Hematopoietic multipotent progenitor cell (in vitro differentiated cells): Measurements from ENCODE around the gene ARHGAP1. TPM values are rescaled to one million over a fixed set of nuclear protein-coding genes. Genes with fewer than 3 reads are reported as not detected.

Source experiments
- DNase-seq, 3 donors: peaks; one replicate each; pipeline ENCODE4 v3.0.0-alpha.2; 2011 to 2015; ENCODE audit warnings: low read depth in 2 of 3, low spot score in 2 of 3
- total RNA-seq: library from RNA; depleted of rRNA; stranded (reverse); fragments of >200 nt; gene quantifications from one replicate; pipeline ENCODE4 v1.2.3, GENCODE V29; 2012

Gene ARHGAP1
- total RNA-seq, result 50.4 TPM

DNA sequence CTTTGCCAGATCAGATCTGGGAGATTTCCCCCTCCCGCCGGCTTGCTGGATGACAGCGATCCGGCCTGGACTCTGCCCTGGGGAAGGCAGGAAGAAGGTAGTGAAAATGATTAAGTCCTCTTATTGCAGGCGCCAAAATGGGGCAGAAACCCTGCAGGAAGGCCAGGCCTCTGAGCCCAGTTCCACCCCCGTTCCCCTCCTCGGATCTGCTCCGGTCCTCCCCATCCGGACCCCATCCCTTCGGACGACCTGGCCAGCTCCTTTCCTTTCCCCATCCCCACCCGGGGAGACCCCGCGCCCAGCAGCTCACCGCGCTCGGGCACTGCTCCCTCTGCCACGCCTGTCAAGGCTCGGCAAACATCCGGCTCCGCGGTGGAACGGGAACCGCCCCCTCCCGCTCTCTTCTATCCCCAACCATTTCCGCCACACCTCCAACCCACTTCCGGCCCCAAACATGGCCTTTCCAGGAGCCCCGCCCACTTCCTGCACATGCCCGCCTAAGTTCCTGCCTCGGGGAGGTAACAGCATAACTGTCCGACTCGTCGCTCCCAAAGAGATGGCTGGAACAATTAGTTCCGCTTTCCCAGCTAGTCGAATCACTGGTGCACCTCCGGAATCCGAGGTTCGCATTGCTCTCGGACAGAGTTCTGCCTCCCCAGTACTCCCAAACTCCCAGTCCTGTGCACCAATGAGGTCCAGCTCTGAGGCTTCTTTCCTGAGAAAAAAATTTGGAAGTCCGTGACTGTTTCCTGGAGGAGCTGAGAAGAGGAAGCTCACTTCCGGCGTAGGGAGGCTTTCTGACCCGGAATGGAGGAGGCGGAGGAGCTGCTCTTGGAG, at the start of gene ARHGAP1, which contains the start of gene ZNF408:
Gene ARHGAP1, minus strand, starts transcription at position 379 of the 837 bp plus-strand sequence. CDS start 4,512 bp downstream, outside the sequence.
Gene ZNF408, plus strand, starts transcription at position 791 of the 837 bp plus-strand sequence. Its CDS starts 17 bp downstream, at position 808.
- DNase-seq, result peak; percentile 93 to 100 (median 99)

- DNase-seq, result no peak
These were observed 46.7 kb upstream of the ARHGAP1 start for GRCh38 chr11:46747150-46747549.

DNA sequence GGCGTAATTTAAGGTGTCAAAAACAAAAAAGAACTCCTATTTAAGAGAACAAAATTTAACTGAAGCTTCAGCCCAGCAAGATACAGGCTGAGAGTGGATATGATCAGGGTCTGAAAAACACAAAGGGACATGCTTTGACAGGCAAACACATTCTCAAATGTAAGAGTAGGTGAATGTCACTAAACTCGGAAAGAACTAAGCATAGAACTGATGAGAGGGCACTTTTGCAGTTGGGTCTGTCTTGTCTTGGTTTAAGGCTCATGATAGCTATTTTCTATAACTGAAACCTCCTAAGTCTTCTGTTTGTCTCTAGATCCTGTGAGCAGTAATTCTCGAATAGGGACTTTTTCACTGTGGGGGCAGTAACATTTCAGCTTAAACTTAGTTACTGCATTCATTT, 45.6 kb upstream of the ARHGAP1 start:
- DNase-seq, result no peak

DNA sequence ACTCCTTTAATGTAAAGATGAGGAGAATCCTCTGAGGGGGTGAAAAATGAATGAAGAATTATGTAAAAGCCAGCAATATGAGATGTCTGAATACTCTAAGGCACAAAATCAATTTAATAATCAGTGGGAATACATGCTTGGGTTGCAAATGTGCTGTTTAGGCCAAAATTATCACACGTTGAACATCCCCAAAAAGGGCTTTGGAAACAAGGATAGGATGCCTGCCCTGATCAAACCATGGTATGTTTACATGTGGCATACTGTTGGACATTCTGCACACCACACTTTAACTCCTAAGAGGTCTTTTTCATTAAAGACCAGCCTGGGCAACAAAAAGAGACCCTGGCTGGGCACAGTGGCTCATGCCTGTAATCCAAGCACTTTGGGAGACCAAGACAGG, 44.9 kb upstream of the ARHGAP1 start:
- no peak for DNase-seq

DNA sequence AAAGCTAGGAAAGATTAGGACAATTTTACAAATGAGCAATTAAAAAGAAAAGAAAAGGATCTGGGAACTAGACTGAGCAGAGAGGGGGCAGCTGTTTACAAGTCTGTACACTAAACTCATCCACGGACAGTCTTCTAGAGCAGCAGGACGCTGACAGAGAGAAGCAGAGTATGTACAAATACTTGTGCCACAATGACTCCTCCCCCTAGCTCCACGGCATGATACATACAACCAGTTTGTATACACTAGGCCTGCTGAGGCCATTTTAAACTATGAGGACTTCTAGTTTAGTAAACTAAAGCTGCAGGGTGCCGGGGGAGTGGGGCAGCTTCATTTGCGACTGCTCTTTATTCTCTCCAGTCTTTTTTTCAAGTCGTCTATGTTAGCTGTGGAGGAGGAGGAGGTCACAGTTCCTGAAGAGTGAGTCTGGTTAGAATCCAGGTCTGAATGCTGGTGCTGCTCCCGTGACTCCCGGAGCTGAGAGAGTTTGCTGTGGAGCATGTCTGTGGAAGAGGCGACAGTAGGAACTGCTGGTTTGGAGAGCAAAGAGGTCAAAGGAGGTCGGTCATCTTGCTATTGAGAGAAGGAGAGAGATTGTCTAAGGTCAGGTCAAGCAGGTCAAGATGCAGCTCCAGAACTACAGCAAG, 43.4 kb upstream of the ARHGAP1 start:
- no peak for DNase-seq

DNA sequence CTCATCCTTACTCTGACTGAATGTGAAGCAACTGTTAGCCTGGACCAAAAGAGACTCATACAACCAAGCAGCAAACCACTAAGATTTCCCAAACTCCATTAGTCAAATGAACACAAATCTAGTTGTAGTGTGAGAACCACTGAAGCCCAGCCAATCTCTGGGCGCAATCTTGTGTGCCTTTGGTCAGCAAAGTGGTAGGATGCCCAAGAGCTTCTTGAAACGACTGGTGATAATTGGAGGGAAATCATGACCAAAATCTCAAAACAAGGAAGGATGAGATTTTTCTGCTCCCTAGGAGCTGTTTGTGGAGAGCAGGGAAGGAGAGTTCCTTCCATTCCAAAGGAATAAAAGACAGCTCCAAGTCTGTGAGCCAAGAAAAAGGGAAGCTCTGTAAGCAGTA, 42.6 kb upstream of the ARHGAP1 start:
- no peak for DNase-seq

DNA sequence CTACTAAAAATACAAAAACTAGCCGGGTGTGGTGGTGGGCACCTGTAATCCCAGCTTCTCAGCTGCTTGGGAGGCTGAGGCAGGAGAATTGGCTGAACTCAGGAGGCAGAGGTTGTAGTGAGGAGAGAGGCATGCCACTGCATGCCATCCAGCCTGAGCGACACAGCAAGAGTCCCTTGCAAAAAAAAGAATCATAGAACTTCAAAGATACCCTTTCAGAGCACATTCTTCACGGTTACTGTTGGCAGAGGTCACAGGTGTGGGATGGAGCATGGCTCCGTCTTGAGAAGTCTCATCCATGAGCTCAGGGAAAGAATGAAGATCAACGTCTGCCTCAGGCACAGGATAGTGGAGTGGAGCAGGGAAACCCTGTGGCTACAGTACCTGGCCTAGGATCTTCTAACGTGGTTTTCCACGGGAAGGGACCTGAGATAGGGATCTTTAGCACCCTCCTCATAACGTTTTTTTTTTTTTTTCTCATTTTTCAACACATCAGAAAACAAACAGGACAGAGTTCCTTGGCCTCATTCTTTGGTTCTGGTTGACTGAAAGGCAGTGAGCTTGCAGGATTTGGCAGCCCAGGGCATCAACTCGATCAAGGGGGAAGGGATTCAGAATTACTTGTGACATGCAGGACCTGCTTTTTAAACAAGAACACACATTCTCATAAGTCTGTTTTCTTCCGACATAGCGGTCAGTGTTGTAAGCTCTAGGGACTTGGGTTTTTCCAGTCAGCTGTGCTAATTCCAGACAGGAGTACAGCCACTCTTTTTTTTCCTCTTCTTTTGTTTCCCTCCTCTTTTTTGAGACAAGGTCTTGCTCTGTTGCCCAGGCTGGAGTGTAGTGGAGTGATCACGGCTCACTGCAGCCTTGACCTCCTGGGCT, 41.4 kb upstream of the ARHGAP1 start:
- no peak for DNase-seq

GRCh38 chr11:46738887-46739286, 38.5 kb upstream of the ARHGAP1 start:
- DNase-seq, result no peak

DNA sequence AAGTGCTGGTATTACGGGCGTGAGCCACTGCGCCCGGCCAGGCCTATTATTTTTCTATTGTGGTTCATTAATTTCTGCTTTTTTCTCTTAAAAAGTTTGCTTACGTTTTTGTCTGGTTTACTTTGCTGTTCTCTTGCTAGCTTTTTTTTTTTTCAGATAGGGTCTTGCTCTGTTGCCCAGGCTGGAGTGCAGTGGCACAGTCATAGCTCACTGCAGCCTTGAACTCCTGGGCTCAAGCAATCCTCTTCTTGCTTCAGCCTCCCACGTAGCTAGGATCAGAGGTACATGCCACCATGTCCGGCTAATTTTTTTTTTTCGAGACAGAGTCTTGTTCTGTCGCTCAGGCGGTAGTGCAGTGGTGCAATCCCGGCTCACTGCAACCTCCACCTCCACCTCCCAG, 37.3 kb upstream of the ARHGAP1 start:
- DNase-seq, result no peak

DNA sequence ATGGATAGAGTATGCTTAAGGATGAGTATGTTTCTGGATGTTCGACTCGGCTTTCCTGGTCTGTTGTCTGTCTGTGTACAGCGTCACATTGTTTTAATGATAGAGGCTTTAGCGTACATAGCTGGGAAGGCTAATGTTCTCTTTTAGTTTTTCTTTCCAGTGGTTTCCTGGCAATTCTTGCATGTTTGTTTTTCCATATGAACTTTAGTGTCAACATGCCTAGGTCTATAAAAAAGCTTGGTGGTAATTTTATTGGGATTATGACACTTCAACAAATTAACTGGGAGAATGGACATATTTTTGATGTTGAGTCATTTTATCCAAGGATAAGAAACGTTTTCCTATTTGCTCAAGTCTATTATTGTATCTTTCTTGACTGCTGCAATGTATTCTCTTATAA, 36.2 kb upstream of the ARHGAP1 start:
- no peak for DNase-seq

GRCh38 chr11:46736146-46736545, 35.7 kb upstream of the ARHGAP1 start:
- DNase-seq, result no peak

- DNase-seq, result no peak
These were observed 32.8 kb upstream of the ARHGAP1 start for GRCh38 chr11:46733234-46733633.

DNA sequence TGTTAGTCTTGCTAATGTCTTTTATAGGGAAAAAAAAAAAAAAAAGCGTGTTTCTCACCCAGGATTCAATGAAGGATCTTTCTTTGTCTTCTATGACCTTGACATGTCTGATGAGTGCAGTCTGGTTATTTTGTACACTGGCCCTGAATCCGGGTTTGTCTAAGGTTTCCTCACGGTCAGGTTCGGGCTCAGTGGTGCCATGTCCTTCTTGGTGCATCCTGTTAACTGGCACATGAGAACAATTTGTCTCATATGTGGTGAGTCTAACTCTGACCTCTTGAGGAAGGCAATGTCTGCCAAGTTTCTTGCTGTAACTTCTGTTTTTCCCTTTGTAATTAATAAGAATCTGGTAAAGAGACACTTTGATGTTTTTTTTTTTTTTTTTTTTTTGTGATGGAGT, 31.1 kb upstream of the ARHGAP1 start:
- DNase-seq, result no peak

DNA sequence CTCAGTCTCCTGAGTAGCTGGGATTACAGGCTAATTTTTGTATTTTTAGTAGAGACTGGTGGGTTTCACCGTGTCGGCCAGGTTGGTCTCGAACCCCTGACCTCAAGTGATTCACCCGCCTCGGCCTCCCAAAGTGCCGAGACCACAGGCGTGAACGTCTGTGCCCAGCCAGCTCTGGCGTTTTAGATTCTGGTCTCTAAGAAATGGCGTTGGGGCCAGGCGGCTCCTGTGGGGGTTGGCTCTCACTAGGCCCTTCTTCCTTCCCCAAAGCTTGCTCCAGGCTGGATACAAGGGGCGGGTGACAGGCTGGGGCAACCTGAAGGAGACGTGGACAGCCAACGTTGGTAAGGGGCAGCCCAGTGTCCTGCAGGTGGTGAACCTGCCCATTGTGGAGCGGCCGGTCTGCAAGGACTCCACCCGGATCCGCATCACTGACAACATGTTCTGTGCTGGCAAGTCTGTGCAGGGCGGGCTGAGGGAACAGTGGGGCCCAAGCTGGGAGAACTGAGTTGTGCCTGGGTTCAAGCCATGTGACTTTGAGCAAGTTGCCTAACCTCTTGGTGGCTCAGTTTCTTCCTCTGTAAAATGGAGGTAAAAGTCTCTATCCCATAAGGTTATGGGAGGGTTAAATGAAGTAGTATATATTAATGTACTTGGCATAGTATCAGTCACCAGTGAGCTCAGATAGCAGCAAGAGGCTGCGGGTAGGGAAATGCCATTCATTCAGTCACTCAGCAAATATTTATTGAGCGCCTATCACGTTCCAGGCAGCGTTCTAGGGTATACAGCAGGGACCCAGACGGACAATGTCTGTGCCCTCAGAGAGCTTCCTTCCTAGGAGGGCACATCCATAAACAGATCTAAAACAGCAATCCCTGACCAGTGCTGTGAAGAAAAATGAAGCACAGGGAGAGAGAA, 28.9 kb upstream of the ARHGAP1 start:
- no peak for DNase-seq

DNA sequence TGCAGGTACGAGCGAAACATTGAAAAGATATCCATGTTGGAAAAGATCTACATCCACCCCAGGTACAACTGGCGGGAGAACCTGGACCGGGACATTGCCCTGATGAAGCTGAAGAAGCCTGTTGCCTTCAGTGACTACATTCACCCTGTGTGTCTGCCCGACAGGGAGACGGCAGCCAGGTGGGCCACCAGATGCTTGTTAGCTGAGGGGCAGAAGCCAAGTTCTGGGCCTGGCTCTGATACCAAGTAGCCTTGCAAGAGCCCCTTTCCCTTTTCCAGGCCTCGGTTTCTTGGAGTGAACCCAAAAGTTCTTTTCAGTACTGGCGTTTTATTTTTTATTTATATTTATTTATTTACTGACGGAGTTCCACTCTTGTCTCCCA, 28.2 kb upstream of the ARHGAP1 start:
- DNase-seq, result no peak

DNA sequence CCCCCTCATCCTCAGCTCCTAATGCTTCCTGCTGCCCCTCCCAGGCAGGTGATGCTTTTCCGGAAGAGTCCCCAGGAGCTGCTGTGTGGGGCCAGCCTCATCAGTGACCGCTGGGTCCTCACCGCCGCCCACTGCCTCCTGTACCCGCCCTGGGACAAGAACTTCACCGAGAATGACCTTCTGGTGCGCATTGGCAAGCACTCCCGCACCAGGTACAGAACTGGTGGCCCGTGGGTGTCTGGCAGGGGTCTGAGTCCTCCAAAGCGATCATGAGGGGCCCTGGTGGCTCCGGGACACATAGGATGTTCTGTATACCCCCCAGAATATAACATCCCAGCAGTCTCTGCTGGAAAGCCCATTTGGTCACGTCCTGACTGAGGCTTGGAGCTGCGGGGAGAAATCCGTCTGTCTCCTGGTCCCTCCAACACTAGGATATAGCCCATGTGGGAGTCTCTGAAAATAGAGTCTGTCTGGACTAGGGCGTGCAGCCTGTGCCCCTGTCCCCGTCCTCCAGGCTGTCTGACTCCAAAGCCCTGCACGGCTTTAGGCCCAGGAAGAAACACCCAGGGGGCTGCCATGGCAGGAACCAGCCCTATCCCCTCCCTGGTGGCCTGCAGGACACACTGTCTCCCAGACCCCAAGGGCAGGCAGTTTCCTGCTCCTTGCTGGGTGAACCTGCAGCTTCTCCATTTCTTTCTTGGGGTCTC, 27.7 kb upstream of the ARHGAP1 start:
- no peak for DNase-seq

DNA sequence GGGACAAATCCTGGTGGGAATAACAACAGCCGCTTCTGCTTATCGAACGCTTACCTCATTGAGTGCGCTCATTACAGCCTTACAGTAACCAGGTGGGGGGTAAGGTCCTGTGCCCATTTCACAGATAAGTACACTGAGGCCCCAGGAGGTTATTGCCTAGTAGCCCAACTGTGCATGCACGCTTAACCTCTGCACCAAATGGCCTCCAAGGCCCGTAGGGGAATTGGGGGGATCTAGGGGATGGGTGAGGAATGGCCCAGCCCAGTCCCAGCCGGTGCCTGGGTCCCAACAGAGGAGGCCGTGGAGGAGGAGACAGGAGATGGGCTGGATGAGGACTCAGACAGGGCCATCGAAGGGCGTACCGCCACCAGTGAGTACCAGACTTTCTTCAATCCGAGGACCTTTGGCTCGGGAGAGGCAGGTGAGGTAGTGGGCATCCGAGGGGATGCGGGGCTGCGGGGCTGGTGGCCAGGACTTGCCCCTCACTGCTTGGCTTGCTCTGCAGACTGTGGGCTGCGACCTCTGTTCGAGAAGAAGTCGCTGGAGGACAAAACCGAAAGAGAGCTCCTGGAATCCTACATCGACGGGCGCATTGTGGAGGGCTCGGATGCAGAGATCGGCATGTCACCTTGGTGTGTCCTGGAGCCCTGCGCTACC, 25.9 kb upstream of the ARHGAP1 start:
- DNase-seq, result no peak

GRCh38 chr11:46725338-46726205, 25.2 kb upstream of the ARHGAP1 start:
- DNase-seq, result no peak
